GM13977 (cell line): ENCODE results near the gene CLMN.

Source experiments
- DNase-seq: peaks from one replicate; pipeline ENCODE4 v3.0.0; 2012; ENCODE audit warnings: low spot score
- CTCF ChIP-seq: IDR thresholded peaks from 2 replicates; pipeline ENCODE4 v1.5.1; 2012; ENCODE audit warnings: mild to moderate bottlenecking, control low read depth; ENCODE audit not compliant: insufficient read depth; ENCODE audit errors: extremely low read depth, missing control alignments
- in situ Hi-C: fragments of 300-500 bp; cut with MboI; formaldehyde crosslinking; loops from one replicate; pipeline ENCODE4 v1.12.0; 2022; ENCODE audit warnings: low sequenced_read_pairs, low pct_unique_long_range_greater_than_20kb, mixed read lengths, inconsistent platforms; ENCODE audit not compliant: unreplicated experiment

Gene CLMN

DNA sequence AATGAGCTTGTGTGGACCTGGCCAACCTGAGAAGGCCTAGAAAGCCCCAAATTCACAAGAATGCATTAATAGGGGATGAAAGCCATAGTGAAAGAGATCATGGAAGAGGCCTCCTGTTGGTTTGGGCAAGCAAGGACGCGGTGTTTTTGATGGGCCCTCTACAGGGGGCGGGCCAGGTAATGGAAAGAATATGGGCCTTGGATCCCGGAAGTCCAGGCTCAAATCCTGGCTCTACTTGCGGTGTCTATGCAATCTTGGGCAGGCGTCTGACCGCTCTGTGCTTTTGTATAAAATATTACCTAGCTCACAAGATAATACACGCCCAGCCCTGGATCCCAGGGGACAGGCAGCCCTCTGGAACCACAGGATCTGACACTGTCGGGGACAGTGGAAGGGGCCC, 41.1 kb upstream of the CLMN start:
- no peak for TF ChIP-seq CTCF
- no peak for DNase-seq
- in situ Hi-C loops = loop anchor here (25.0 kb wide), 1 partner anchor 674 kb away; no protein-coding TSS in a partner anchor

DNA sequence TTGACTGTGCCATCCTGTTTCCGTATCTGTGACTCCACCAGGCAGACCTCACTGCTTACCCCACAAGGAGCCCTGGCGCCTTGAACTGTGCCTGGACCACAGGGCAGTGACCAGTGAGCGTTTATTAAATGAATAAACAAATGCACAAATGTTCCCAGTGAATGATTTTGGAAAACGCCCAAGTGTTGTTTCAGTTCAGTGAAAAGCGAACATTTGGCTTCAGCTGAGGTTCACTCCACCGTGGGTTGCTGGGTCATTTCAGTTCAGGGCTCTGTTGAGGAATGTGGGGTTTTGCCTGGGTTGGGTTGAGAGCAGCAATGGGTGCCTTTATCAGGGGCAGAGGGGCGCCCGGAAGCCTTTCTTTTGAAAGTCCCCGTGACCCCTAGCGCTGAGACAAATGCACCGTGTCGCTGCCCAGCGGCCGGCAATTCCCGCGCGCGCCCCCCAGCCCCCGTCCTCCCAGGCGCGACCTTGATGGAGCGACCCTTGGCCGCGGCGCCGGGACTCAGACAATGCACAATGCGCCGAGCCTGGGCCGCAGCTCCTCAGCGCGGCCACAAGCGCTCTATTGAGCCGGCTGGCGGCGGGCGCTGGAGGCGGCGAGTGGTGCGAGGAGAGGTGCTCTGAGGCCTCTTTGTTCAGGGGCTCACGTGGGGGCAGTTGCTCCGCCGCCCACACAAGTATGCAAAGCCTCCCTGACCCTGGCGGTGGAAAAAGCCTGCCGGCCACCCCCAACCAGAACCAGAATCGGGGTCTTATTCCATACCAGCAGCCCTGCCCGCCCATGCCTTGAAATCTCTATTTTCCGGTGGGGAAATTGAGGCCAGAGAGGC, 40.5 kb upstream of the CLMN start:
- in situ Hi-C loops = loop anchor here (25.0 kb wide), 1 partner anchor 673 kb away; no protein-coding TSS in a partner anchor
- peak; percentile 34 for TF ChIP-seq CTCF
- DNase-seq = peak; percentile 38

- in situ Hi-C loops = loop anchor here (25.0 kb wide), 1 partner anchor 669 kb away; no protein-coding TSS in a partner anchor
- no peak for TF ChIP-seq CTCF
Measured at GRCh38 chr14:95356245-95356869, 36.6 kb upstream of the CLMN start.

GRCh38 chr14:95355422-95355821, 35.7 kb upstream of the CLMN start:
- in situ Hi-C loops = loop anchor here (25.0 kb wide), 1 partner anchor 668 kb away; no protein-coding TSS in a partner anchor
- TF ChIP-seq CTCF = no peak
- no peak for DNase-seq

More at GRCh38 chr14:95356245-95356869, 36.6 kb upstream of the CLMN start:
- DNase-seq = no peak

DNA sequence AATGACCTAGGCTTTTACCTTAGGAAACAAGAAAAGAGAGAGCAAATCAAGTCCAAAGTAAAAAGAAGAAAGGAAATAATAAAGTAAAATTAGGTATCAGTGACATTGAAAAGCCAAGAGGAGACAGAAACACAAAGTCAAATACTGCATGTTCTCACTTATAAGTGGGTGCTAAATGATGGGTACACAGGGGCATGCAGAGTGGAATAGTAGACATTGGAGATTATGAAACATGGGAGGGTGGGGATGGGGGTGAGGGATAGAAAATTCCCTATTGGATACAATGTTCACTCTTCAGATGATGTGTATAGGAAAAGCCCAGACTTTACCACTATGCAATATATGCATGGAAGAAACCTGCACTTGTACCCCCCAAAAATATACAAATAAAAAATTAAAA, 35.1 kb upstream of the CLMN start:
- in situ Hi-C loops = loop anchor here (25.0 kb wide), 1 partner anchor 668 kb away; no protein-coding TSS in a partner anchor
- no peak for TF ChIP-seq CTCF
- DNase-seq = no peak

- DNase-seq = no peak
- no peak for TF ChIP-seq CTCF
- in situ Hi-C loops = loop anchor here (25.0 kb wide), 1 partner anchor 666 kb away; no protein-coding TSS in a partner anchor
Measured at GRCh38 chr14:95353664-95354063, 34.0 kb upstream of the CLMN start.
